ENCODE results near the gene TBPL1. TPM values are rescaled to one million over a fixed set of nuclear protein-coding genes. Genes with fewer than 3 reads are reported as not detected.

Gene TBPL1
- total and polyA plus RNA-seq, 2 of the 8 experiments (the other 6 are each of a cell fraction or from before 2014, with no cell fraction given): 32.5 to 67.0 TPM

DNA sequence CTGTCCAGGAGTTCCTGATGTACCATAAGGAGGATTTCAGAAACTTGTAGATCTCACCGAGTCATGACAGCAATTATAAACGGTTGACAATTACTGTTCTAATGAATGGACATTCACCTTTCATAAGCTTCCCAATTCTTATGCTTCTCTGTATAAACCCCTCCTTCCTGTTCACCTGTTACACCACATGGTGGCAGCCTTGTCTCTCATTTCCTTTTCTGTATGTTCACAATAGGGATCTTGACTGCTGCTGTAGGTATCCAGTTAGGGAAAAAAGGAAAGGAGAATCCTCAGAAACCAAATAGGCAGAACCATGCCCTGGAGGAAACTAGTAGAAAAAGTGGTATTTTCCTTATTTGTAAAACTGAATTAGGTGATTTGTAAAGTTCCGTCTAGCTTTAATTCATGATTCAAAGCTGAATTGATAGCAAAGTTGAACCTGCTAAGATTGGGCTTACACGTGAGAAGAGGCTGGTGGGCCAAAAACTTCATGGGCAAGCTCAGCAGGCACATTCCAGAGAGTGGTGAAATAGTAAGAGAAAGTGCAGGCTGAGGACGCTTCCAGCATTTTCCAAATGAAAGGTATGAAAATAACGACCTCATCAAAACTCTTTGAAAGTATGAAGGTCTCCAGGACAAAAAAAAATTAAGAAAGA lies 29.0 kb upstream of the TBPL1 start (continued):
- peak; percentile 41 for TF ChIP-seq ASH2L (IDR thresholded peaks at IDR 0.05; ENCODE audit: low read length)
- TF ChIP-seq SP1 (IDR thresholded peaks at IDR 0.05; ENCODE audit: low read depth, low read length): no peak
- TF ChIP-seq CBX5 (IDR thresholded peaks at IDR 0.05; ENCODE audit: low read depth, low read length): no peak
- TF ChIP-seq TEAD4 (IDR thresholded peaks at IDR 0.05; ENCODE audit: low read depth, low read length): peak; percentile 77
- TF ChIP-seq YY1 (IDR thresholded peaks at IDR 0.05; ENCODE audit: low read depth, low read length): no peak
- no peak; a peak in 1 of 4 replicates for TF ChIP-seq SIN3A (conservative IDR thresholded peaks at IDR 0.05 in 1 of 2, IDR thresholded peaks at IDR 0.05 in 1 of 2; ENCODE audit: low read depth in 1 of 2, low read length in 2 of 2)
- TF ChIP-seq GTF2F1 (IDR thresholded peaks at IDR 0.05; ENCODE audit: borderline replicate concordance, low read depth, low read length): no peak
- no peak for TF ChIP-seq CREB1 (IDR thresholded peaks at IDR 0.05)
- TF ChIP-seq, protein P1, sequence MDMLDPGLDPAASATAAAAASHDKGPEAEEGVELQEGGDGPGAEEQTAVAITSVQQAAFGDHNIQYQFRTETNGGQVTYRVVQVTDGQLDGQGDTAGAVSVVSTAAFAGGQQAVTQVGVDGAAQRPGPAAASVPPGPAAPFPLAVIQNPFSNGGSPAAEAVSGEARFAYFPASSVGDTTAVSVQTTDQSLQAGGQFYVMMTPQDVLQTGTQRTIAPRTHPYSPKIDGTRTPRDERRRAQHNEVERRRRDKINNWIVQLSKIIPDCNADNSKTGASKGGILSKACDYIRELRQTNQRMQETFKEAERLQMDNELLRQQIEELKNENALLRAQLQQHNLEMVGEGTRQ (IDR thresholded peaks at IDR 0.05; ENCODE audit: low read length): no peak
- TF ChIP-seq CTBP2 (IDR thresholded peaks at IDR 0.05; ENCODE audit: borderline replicate concordance, insufficient read depth, insufficient read length, low read length): no peak
- TF ChIP-seq NRF1 (IDR thresholded peaks at IDR 0.05; ENCODE audit: low read depth, low read length): no peak
- no peak for TF ChIP-seq RBBP5 (IDR thresholded peaks at IDR 0.05; ENCODE audit: borderline replicate concordance, low read depth, low read length)
- TF ChIP-seq MAFK (IDR thresholded peaks at IDR 0.05; ENCODE audit: low read depth, low read length): no peak
- no peak for TF ChIP-seq SUZ12 (IDR thresholded peaks at IDR 0.05; ENCODE audit: low read length)
- TF ChIP-seq PHF8 (conservative IDR thresholded peaks at IDR 0.05; ENCODE audit: low read depth, low read length): no peak
- no peak for TF ChIP-seq POLR2A (IDR thresholded peaks at IDR 0.05; ENCODE audit: control extremely low read depth in 1 of 2, low read depth in 2 of 2, low read length in 2 of 2)
- TF ChIP-seq TAF7 (optimal IDR thresholded peaks at IDR 0.05; ENCODE audit: borderline replicate concordance, low read depth, low read length): no peak
- no peak for TF ChIP-seq ZNF274 (IDR thresholded peaks at IDR 0.05; ENCODE audit: borderline replicate concordance, extremely low read depth, low read length)
- TF ChIP-seq TBP (IDR thresholded peaks at IDR 0.05; ENCODE audit: low read depth, low read length): no peak
- no peak for TF ChIP-seq SIRT6 (IDR thresholded peaks at IDR 0.05; ENCODE audit: low read length)
- TF ChIP-seq EP300 (IDR thresholded peaks at IDR 0.05; ENCODE audit: borderline replicate concordance in 1 of 2, low read depth in 2 of 2, low read length in 2 of 2): no peak
- TF ChIP-seq TAF1 (IDR thresholded peaks at IDR 0.05; ENCODE audit: low read depth, low read length): no peak
- TF ChIP-seq EGR1 (IDR thresholded peaks at IDR 0.05; ENCODE audit: borderline replicate concordance, low read depth, low read length): no peak
- no peak for TF ChIP-seq HDAC6 (IDR thresholded peaks at IDR 0.05; ENCODE audit: low read depth, low read length)
